NCI-H510A treated with DMSO at 0.1 percent for 48 hours (cell line): ENCODE results near the gene CHRM4.

Experiments
- DNase-seq: peaks from one replicate; lab custom pipeline; 2025; lab: John Stamatoyannopoulos, UW

Gene CHRM4

DNA sequence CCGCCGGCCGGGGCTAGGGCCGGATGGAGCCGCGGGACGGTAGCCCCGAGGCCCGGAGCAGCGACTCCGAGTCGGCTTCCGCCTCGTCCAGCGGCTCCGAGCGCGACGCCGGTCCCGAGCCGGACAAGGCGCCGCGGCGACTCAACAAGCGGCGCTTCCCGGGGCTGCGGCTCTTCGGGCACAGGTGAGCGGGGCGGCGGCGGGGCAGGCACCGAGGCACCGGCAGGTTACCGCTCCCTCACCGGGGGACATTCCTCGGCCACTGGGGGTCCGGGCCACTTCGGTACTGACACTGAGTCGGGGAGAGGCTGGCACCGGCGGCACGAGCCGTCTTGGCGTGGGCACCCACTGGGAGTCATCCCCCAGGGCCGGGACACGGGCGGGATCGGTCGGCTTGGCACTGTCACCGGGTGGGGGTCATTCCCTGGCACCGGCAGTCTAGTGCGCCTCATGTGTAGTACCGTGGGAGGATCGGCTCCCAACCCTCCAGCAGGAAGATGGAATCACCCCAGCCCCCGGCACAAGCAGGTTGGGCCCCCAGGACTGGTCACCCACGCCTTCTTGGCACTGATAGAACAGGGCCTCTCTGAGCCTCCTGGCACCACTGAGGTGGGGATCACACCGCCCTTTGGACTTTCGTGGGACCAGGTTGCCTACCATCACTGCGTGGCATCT, 43.8 kb downstream of the CHRM4 start:
- no peak for DNase-seq

DNA sequence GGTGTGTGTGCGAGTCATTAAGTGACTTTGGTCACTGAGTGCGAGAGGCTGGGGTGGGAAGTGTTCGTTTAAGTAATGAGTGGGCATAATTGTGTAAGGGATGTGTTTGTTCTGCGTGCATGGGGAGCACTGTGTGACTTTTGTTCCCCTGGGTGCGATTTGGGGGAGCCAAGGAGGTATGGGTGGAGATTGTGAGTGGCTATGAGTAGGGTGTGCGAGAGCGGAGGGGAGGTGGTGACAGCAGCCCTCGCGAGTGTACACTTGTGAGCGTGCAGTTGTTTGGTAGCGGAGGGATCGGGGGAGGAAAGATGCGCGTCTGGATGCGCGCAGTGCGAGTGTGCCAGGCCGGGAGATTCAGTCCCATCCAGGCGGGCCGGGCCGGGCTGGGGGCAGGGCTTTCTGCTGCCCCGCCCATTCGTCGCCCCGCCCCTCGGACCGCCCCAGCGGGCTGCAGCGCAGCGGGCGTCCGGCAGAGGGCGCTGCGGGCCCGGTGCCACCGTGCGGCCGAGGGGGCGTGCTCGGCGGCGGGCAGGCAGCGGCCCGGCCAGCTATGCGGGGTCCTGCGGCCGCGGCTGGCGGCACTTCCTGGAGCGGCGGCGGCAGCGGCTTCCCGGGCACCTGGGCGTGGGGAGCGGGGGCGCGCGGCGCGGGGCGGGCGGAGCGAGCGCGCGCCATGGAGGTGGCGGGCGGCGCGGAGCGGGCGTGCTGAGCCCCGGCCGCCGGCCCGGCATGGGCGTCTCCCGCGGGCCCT, 44.5 kb downstream of the CHRM4 start, which contains the start of gene DGKZ:
DGKZ (plus strand) TSS at position 578 of the 751 bp plus-strand sequence. CDS start 197 bp downstream, outside the sequence.
- DNase-seq, result no peak

DNA sequence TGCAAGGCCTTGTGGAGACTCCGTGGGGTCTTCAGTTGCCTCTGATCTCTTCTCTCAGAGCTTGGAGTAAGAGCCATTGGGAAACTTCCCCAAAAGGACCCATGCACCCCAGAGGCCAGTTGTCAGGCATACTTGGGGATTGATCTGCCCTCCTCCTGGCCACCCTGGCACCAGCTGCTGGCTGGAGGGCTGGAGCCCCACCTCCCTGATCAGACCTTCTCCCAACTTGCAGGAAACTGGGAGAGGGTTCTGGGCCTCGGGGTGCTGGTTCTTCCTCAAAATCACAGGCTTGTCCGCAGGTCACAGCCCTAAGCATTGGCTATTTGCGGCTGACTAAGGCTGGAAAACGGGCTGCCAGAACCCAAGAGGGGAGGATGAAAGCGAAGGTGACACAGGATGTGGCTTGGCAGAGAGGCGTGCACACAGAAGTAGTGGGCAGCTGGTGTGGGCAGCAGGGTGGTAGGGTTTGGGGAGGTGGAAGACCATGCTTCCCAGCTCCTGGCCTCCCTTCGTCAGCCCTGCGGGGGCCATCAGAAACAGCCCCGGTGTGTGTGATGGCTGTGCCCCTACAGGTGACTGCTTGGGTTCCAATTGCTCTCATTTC, 45.6 kb downstream of the CHRM4 start:
- no peak for DNase-seq

DNA sequence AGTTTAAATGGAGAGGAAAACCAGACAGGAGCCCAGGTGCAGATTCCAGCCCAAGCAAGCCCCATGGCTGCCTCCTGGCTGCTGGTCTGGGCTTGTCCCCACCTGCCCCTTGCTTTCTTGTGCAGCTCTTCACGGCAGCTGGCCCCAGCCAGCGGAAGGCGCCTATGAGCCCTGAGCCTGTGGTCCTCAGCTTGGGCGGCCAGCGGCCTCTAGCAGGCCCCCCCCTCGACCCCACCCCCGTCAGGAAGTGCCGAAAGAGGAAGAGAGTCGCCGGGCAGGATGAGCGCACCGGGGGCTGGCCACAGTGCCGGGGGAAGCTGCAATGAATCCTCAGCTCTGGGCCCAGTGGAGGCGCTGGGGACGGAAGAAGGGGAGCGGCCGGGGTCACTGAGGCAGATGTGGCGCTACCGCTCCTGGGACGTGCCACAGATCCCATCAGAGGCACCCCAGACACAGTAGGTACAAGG, 46.4 kb downstream of the CHRM4 start:
- peak; percentile 21 for DNase-seq

DNA sequence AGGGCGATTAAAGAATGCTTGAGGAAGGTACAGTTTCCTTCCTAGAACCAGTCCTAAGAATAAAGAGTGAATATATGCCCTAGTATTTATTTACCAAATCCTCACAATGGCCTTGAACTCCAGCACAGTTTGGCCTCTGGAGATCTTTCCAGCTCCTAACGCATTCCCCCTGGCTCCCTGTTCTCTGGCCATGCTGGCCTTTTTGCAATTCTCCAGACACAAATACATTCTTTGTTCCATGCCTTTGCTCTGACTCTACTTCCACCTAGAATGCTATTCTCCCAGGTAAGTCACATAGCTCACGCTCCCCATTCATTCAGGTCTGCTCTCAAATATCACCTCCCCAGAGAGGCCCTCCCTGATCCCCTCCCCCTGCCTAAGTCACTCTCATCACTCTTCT, 48.1 kb downstream of the CHRM4 start:
- DNase-seq, result no peak

DNA sequence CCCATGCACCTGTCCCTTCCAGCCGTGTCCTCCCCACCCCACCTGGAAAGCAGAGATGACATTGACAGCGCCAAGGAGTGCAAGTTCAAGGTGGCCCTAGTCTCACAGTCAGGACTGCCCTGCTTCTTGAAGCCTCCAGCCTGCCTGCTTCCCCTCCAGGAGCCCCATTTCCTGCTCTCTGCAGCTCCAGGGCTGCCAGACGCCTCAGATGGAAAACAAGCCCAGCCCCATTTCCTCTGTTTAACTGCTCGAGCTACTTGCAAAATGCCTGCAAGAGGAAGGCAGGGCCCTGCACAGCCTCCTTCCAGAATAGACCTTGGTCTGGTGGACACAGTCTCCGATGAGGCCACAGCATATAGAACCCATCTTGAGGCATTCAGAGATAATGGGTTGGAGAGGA, 49.3 kb downstream of the CHRM4 start:
- no peak for DNase-seq

DNA sequence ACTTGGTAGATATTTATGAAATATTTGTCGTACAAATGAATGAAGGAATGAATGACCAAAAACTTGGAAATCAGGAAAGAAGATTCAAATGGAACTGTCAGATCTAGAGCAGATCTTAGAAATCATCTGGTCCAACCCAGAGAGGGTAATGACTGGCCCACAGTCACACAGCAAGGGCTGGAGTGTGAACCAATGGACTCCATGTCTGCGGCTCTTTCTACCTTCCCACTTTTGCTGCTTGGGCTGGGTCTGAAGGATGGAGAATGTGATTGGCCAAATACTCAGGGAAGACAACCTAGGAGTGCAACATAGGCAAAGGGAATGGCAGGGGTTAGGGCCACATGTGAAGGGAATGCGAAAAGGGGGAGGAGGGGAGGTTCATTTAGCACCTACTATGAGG, 50.1 kb downstream of the CHRM4 start:
- DNase-seq, result no peak

DNA sequence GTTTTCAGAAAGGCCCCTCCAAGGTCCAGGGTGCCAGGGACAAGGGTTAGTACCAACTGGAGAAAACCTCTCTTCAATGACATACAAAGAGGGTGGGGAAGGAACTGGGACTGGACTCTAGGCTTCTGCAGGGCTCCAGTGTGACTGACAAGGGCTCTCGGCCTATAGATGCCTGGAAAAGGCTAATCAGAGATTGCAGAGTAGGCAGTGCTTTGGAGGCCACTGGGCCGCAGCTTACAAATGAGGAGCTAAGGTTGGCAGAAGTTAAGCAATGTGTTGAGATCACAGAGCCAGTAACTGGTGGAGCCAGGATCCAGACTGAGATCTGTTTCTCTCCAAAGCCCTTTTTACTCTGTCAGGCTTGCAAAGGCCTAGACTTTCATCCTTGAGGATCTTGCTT, 51.8 kb downstream of the CHRM4 start:
- DNase-seq, result no peak

DNA sequence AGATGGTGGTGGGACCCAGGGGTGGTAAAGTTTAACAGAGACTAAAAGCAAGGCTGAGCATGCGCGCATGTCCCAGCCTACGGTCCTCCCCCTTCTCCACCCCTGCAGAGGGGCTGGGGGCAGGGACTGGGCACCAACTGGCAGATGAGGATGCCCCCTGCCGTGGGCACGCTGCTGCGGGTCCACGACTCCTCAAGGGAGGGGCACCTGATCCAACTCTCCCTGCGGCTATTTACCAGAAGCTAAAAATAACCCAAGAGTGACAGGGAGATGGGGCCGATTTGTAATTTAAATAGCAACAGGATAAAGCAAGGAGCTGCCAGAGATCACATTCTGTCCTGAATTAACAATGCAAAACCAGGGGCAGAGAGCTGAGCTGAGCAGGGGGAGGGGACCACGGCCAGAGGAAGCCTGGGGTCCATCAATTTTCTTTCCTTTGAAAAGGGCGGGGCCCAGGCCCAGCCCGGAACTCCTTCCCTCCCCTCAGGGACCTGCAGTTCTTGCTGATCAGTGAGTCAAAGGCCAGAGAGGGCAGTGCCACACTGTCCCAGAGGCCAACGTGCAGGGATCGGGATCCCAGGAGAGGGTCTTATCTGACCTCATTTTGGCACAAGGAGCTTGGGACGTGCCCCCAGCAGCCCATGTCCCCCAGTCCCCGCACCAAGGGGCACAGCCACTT, 52.4 kb downstream of the CHRM4 start:
- DNase-seq, result peak; percentile 11

DNA sequence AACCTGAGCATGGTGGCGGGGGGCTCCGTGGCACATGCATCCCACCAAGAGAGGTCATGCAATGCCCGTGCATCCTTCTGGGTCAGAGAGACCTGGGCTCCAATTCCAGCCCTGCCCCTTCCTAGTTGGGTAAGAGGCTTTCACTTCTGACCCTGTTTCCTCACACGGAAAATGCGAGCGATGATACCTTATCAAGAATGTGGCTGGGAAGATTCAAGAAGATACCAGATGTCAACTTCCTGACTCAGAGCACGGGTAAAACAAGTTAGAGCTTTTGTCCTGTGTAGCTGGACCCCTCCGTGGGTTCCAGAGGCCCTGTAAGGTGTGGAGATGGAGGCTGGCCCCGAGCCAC, 53.0 kb downstream of the CHRM4 start:
- no peak for DNase-seq

DNA sequence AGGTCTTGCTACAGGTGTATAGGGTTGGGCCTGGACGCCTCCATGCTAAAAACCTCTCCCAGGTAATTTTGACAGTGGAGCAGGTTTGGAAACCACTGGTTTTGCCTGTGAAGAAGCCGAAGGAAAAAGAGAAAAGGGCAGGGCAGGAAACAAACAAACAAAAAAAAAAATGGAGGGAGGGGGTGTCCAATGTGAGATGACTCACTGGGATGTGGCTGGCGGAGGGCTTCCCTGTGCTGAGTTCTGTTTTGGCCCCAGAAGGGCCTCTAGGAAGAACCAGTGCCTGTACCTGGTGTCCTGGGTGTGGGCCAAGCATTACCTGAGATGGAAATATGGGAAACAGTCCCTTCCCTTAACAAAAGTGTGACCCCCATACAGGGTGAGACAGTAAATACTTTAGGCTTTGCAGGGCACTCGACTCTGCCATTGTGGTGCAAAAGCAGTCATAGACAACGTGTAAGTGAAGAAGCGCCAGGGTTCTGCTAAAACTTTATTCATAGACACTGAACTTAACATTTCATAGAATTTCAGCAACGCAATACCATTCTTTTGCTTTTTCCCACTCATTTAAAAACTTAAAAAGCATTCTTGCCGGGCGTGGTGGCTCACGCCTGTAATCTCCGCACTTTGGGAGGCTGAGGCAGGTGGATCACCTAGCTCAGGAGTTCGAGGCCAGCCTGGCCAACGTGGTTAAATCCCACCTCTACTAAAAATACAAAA, 53.8 kb downstream of the CHRM4 start:
- DNase-seq, result no peak

DNA sequence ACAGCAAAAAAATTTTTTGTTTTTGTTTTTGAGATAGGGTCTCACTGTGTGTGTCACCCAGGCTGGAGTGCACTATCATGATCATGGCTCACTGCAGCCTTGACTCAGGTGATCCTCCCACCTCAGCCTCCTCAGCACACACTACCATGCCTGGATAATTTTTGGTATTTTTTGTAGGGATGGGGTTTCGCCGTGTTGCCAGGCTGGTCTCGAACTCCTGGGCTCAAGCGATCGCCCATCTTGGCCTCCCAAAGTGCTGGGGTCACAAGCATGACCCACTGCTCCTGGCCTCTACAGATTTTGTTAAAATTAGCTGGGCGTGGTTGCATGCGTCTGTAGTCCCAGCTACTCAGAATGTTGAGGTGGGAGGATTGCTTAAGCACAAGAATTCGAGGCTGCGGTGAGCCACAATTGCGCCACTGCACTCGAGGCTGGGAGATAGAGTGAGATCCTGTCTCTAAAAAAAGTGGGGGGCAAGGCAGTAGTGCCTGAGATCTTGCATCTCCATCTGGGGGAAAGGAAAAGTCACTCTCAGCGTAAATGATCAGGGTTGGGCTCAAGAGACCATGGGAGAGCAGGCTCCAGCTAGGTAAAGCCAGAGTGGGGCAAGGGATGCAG, 54.9 kb downstream of the CHRM4 start:
- DNase-seq, result no peak

DNA sequence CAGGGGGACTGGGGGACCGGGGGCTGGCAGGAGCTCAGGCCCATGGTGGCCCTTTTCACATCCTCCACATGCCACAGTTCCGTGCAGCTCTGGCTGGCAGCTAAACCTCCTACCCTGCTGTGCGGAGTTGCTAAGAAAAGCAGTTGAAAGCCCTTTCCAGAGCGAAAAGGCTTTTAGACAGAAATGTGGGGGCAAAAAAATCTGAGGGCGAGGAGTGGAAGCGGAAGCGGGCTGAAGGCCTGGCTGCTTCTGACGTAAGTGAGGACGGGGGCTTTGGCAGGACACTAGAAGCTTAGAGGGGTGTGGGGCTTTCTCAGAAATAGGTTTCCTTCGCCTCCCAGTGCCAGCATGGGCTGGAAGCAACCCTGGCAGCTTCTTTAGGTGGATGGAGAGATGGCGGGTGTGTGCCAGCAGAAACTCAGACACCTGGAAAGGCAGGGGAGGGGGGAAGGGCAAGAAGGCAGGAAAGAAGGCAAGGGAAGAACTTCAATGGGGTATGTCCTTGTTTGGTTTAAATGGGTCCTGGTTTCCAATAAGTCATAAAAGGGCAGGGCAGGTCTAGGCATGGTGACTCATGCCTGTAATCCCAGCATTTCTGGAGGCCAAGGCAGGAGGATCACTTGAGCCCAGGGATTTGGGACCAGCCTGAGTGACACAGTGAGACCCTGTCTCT, 55.5 kb downstream of the CHRM4 start:
- no peak for DNase-seq

DNA sequence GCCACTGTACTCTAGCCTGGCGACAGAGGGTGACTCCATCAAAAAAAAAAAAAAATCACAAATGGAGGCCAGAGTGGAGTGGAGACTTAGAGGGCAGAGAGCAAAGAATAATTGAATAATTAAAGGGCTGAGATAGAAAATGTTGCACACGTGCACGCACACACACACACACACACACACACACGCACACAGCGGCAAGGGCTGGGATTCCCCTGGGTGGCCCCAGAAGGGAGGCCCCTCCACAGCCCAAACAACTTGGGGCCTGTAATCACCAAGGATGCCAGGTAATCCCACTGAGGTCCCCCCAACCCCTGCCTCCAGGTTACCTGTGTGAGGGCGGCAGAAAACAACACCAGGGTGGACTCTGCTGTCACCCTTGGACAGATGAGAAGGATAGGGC, 56.3 kb downstream of the CHRM4 start:
- no peak for DNase-seq

DNA sequence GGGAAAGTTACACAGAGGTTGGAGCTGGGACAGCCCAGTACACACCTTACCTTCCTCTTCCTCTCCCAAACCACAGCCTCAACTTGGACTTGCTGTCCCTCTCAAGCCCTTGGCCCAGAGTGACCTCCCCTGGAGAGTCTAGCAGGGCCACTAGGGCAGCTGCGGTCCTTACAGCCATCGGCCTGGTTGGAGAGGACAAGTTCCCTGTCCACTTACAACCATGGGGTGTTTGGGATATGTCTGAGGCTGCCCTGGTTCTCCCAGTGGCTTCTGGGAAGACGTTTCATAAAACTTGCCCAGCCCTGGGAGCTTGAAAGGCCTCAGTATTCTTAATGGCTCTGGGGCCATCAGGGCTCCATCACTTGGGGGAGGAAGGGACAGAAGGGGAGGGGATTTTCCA, 57.4 kb downstream of the CHRM4 start:
- no peak for DNase-seq
